H1 (cell line): ENCODE results near the gene SMC2. TPM values are rescaled to one million over a fixed set of nuclear protein-coding genes. Genes with fewer than 3 reads are reported as not detected.

Source experiments
- BCL11A ChIP-seq, 2 experiments: IDR thresholded peaks; one replicate each; pipeline ENCODE4 v1.6.1; 2011; ENCODE audit warnings: low read depth in 2 of 2, low read length in 2 of 2, mild to moderate bottlenecking in 2 of 2
- RNF2 ChIP-seq: fragments of 200-900, 300-1000 bp; sonication (generic); IDR thresholded peaks from 2 replicates; pipeline ENCODE4 v1.7.1; 2016; ENCODE audit warnings: borderline replicate concordance, low read depth, mild to moderate bottlenecking, antibody characterized with exemption, low read length; ENCODE audit not compliant: poor library complexity, severe bottlenecking; ENCODE audit errors: missing control alignments
- polyA plus RNA-seq, 7 experiments: library from polyadenylated mRNA; depleted of rRNA in 3 of 7; stranded (reverse) in 5 of 7; unstranded in 2 of 7; fragments of >200 nt in 5 of 7; fragments of 200-250 nt in 2 of 7; gene quantifications; 1 replicate in 5 of 7; 2 replicates in 1 of 7; 4 replicates in 1 of 7; pipeline versions ENCODE4 v1.2.1 to v1.2.3, GENCODE V29; 2011 to 2013; ENCODE audit warnings: missing spikeins in 2 of 7, mixed read lengths in 2 of 7
- total RNA-seq: library from RNA; stranded (reverse); fragmentation: NEBNext Ultra II Directional; extraction: Animal tissue kit (Norgen Biotek cat#: 25700); gene quantifications from 2 replicates; pipeline ENCODE4 v1.2.1, GENCODE V29; 2021

The SMC2 gene
- total and polyA plus RNA-seq, 2 of the 8 experiments (the other 6 are each of a cell fraction or from before 2014, with no cell fraction given), result 7.5 to 39.8 TPM

DNA sequence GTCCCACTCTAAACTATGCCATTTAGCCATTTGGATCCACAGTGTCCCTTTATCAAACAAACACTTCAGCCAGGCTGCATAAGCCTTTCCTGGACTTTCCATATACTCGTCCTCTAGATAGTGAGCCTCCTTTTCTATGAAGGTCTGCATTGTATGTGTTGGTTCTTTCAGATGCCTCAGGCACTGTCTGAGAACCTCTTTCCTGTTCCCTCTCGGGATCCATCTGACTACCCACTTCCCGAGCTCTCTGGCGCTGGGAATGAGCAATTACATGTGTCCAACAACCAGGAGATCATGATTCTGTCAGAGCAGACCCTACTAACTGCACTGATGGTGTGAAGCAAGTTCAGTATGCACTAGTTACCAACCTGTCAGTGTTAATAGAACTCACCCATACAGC lies 14.2 kb downstream of the SMC2 start (continued):
- TF ChIP-seq BCL11A (IDR thresholded peaks at IDR 0.05; ENCODE audit: low read depth in 2 of 2, low read length in 2 of 2) (no peak), RNF2 (no peak)
